ENCODE data around the gene SAMD11.

DNA sequence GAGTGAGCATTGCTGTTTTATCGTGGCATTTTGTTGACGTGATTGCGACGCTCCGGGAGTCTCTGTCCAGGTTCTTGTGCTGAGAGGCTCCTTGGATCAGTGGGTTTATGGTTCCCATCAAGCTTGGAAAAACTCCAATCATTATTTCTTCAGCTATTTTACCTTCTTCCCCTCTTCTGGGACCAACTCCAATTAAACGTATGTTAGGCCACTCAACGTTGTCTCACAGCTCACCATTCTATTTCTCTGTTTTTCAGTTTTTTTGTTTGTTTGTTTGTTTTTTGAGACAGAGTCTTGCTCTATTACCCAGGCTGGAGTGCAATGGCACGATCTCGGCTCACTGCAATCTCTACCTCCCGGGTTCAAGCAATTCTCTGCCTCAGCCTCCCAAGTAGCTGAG, 68.2 kb downstream of the SAMD11 start:
- TF ChIP-seq, protein P1, sequence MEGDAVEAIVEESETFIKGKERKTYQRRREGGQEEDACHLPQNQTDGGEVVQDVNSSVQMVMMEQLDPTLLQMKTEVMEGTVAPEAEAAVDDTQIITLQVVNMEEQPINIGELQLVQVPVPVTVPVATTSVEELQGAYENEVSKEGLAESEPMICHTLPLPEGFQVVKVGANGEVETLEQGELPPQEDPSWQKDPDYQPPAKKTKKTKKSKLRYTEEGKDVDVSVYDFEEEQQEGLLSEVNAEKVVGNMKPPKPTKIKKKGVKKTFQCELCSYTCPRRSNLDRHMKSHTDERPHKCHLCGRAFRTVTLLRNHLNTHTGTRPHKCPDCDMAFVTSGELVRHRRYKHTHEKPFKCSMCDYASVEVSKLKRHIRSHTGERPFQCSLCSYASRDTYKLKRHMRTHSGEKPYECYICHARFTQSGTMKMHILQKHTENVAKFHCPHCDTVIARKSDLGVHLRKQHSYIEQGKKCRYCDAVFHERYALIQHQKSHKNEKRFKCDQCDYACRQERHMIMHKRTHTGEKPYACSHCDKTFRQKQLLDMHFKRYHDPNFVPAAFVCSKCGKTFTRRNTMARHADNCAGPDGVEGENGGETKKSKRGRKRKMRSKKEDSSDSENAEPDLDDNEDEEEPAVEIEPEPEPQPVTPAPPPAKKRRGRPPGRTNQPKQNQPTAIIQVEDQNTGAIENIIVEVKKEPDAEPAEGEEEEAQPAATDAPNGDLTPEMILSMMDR (IDR thresholded peaks at IDR 0.05): no peak
- TF ChIP-seq POLR2A (IDR thresholded peaks at IDR 0.05) (no peak), EP300 (IDR thresholded peaks at IDR 0.05) (no peak)
